ENCODE results near the gene IQCE. TPM values are rescaled to one million over a fixed set of nuclear protein-coding genes. Genes with fewer than 3 reads are reported as not detected.
A peak's percentile ranks its signal among the peaks of the same experiment; 100 is the strongest.

The IQCE gene, protein sequence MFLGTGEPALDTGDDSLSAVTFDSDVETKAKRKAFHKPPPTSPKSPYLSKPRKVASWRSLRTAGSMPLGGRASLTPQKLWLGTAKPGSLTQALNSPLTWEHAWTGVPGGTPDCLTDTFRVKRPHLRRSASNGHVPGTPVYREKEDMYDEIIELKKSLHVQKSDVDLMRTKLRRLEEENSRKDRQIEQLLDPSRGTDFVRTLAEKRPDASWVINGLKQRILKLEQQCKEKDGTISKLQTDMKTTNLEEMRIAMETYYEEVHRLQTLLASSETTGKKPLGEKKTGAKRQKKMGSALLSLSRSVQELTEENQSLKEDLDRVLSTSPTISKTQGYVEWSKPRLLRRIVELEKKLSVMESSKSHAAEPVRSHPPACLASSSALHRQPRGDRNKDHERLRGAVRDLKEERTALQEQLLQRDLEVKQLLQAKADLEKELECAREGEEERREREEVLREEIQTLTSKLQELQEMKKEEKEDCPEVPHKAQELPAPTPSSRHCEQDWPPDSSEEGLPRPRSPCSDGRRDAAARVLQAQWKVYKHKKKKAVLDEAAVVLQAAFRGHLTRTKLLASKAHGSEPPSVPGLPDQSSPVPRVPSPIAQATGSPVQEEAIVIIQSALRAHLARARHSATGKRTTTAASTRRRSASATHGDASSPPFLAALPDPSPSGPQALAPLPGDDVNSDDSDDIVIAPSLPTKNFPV
- total RNA-seq, result 10 to 100 TPM; 14.9 to 15.2 TPM

DNA sequence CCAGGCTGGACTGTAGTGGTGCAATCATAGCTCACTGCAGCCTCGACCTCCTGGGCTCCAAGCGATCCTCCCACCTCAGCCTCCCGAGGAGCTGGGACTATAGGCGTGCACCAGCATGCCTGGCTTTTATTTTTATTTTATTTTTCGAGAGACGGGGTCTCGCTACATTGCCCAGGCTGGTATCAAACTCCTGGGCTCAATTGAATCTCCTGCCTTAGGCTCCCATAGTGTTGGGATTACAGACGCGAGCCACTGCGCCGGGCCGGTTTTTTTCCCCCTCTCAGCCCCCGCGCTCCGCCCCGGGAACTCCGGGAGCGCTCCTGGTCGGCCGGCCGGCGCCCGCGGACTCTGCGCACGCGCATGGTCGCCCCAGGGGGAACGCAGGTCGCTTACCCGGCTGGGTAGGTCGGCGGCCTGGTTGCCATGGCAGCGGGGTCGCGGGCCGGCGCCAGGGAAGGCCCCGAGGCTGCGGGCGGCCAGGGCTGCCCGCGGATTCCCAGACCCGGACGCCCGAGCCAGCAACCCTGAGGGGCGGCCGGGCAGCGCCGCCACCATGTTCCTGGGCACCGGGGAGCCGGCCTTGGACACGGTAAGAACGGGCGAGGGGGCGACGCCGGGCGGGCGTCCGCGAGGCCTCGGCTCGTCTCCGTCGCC, at the start of gene IQCE:
Gene IQCE (plus strand): TSS at position 351 of the 654 bp plus-strand sequence. CDS start 203 bp downstream, at position 554.
- Mint-ChIP-seq H3K4me1 (peaks cover 36% of the 10 kb centered on the region), H3K36me3 (peaks cover 3% of the 10 kb centered on the region), H3K27ac (peak within 1 kb of the TSS; percentile 64), H3K9me3 (ENCODE audit: low read depth) (no peaks in the 10 kb centered on the region), H3K4me3 (peak within 1 kb of the TSS; percentile 76), H3K27me3 (no peaks in the 10 kb centered on the region)
- peak; percentile 46 for ATAC-seq
- CTCF ChIA-PET, result interaction anchor here (0.7 to 1.4 kb wide), 7 partner anchors 29 to 286 kb away, joined by 3 to 4 read pairs (median 3); no protein-coding TSS in a partner anchor
- DNase-seq, result peak; percentile 93

DNA sequence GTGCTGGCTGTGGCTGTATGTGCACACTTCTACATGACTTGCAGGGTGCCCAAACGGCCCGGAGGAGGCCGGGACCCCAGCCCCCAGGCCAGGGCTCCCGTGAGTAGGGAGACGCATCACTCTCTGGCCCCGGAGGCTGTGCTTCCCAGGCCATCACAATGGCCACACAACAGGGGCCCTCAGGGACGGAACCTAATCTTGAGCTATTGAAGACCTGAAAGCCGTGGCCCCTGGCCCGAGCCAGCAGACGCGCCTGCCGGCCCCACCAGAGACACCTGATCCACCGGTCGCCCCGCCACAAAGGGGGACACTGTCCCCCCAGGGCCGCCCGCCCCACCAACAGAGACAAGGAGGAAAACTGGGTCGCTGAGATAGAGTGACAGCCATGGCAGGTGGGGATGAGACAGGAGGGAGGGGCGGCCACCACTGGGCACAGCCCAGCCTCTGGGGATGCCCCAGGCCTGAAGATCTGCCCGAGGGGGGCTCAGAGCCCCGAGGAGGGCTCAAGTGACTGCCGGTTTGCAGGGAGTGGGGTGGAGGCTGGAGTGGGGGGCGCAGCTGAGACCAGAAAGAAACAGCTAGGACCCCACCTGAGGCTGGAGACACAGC, 49.4 kb upstream of the IQCE start:
- H3K4me1 Mint-ChIP-seq, result peaks cover 51% of the 10 kb centered on the region
- ATAC-seq, result no peak
- H3K4me3 Mint-ChIP-seq, result peak overlapping the region; percentile 50
- no peak for DNase-seq
- H3K27ac Mint-ChIP-seq, result peak overlapping the region; percentile 77
- CTCF ChIA-PET, result interaction anchor here (2.2 kb wide), 1 partner anchor 41 kb away, joined by 6 read pairs; no protein-coding TSS in a partner anchor
- H3K9me3 Mint-ChIP-seq (ENCODE audit: low read depth), result no peaks in the 10 kb centered on the region
- H3K36me3 Mint-ChIP-seq, result no peaks in the 10 kb centered on the region
- H3K27me3 Mint-ChIP-seq, result no peaks in the 10 kb centered on the region

DNA sequence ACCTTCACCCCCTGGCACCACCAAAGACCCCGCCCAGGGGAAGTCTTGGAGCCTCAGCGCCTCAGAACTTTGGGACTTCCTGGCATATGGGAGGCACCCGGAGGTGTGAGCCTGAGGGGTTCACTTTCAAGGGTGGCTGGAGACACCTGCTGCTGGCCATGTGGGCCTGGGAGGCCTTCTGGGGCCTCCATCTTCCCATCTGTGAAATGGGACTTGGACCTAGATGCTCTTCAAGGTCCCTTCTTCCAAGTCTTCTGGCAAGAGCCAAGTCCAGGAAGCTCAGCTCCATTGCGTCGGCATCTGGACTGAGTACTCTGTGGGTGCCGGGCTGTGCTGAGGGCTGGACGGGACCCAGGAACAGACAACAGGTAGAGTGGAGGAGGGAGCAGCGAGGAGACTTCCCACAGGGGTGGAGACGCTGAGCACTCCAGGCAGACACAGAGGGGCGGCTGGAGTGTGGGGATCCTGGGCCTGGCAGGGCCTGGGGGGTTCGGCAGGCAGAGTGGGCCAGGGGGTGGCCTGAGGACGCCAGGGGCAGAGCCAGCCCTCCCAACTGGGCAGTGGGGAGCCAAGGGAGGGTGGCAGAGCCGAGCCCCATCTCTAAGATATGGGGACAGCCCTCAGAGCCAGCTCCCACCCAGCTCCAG, 48.5 kb upstream of the IQCE start:
- CTCF ChIA-PET, result interaction anchor here (1.2 to 2.0 kb wide), 2 partner anchors 160 to 200 kb away, joined by 3 to 6 read pairs; no protein-coding TSS in a partner anchor
- Mint-ChIP-seq H3K4me3 (no peak overlapping the region), H3K36me3 (no peaks in the 10 kb centered on the region), H3K4me1 (peaks cover 51% of the 10 kb centered on the region), H3K27ac (peak overlapping the region; percentile 90), H3K27me3 (no peaks in the 10 kb centered on the region), H3K9me3 (ENCODE audit: low read depth) (no peaks in the 10 kb centered on the region)
- no peak for DNase-seq
- ATAC-seq, result no peak

DNA sequence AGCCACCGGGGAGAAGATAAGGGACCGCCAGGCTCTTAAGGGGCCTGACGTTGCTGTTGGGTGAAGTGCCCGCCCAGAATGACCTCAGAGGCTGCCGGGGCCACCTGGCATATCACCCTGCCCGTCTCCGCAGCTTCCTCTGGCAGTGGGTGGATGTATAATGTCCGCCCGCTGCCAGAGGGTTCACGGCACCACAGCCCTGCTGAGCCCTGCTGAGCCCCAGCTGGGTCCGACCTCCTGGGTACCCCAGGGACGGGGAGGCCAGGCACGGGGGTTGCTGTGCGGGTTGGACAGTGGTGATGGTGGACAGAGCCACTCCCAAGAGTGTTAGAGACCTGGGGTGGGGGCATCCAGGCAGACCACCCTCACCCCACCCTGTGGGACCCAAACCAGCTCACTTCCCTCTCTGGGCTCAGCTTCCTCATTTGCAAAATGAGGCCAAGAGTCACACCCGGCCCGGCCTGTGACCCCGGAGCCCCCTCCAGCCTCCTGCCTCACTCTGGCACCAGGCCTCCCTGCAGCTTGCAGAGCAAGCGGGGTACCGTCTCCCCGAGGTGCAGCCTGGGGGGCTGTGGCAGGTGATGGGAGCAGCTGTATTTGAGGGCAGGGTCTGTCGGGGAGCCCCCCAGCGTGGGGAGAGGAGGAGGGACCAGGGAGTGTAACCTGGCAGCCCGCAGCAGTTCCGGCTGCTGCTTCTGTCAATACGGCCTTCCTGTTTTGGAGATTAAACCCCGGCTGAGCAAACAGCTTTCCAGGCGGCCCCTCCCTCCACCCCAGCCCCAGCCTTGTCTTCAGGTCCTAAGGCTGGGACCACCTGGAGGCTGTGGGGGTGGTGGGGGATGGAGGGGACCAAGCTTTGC, 47.6 kb upstream of the IQCE start:
- peak; percentile 43 for ATAC-seq
- H3K9me3 Mint-ChIP-seq (ENCODE audit: low read depth), result no peaks in the 10 kb centered on the region
- H3K4me1 Mint-ChIP-seq, result peaks cover 51% of the 10 kb centered on the region
- peak; percentile 67 for DNase-seq
- H3K27me3 Mint-ChIP-seq, result no peaks in the 10 kb centered on the region
- peak overlapping the region; percentile 52 for H3K4me3 Mint-ChIP-seq
- peak overlapping the region; percentile 90 for H3K27ac Mint-ChIP-seq
- CTCF ChIA-PET, result interaction anchor here (1.2 to 2.0 kb wide), 2 partner anchors 160 to 199 kb away, joined by 3 to 6 read pairs; no protein-coding TSS in a partner anchor
- H3K36me3 Mint-ChIP-seq, result no peaks in the 10 kb centered on the region

DNA sequence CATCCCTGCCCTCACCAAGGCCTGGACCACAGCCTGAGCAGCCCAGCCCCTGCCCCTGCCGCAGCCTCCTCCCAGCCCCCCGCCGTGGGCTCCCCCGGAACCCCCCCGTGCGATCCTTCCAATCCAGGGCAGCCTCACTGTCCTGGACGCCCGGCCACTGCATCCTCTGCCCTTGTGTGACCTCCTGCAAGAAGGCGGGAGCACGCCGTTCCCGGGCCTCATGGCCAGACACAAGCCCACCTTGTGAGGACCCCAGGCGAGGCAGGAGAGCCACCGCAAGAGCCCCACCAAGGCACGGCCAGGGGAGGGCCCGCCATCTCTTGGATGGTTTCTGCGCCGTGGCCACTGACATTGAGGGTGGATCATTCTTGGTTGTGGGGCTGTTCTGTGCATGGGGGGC, 47.0 kb upstream of the IQCE start:
- Mint-ChIP-seq H3K4me1 (peaks cover 51% of the 10 kb centered on the region), H3K36me3 (no peaks in the 10 kb centered on the region), H3K9me3 (ENCODE audit: low read depth) (no peaks in the 10 kb centered on the region), H3K27ac (peak overlapping the region; percentile 90), H3K4me3 (peak overlapping the region; percentile 19), H3K27me3 (no peaks in the 10 kb centered on the region)
- ATAC-seq, result no peak
- no peak for DNase-seq
- CTCF ChIA-PET, result interaction anchor here (2.0 kb wide), 1 partner anchor 198 kb away, joined by 6 read pairs; no protein-coding TSS in a partner anchor

DNA sequence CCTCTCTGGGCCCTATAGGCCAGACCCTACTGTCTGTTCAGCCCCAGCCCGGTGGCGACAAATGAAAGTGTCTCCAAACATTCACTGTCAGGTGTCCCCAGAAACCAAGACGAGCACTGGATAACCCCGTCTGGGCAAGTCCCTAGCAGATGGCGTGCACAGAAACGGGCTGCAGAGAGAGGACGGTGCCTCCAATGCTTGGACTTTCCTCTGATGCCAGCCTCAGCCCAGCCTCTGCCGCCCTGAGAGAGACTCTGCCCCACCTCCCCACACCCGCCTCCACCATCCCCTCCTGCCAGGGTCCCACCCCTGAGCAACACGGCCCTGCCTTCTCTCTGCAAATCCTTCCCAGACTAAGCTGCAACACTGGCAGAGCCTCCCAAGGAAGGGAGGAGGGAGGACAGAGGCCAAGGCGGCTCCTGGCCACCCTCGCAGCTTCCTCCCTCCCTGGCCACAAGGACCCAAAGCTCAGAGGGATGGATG, 46.6 kb upstream of the IQCE start:
- H3K36me3 Mint-ChIP-seq, result no peaks in the 10 kb centered on the region
- CTCF ChIA-PET, result interaction anchor here (2.0 kb wide), 1 partner anchor 198 kb away, joined by 6 read pairs; no protein-coding TSS in a partner anchor
- peak overlapping the region; percentile 90 for H3K27ac Mint-ChIP-seq
- no peaks in the 10 kb centered on the region for H3K9me3 Mint-ChIP-seq (ENCODE audit: low read depth)
- DNase-seq (no peak), ATAC-seq (no peak)
- H3K4me1 Mint-ChIP-seq, result peaks cover 51% of the 10 kb centered on the region
- H3K4me3 Mint-ChIP-seq, result peak overlapping the region; percentile 19
- H3K27me3 Mint-ChIP-seq, result no peaks in the 10 kb centered on the region

DNA sequence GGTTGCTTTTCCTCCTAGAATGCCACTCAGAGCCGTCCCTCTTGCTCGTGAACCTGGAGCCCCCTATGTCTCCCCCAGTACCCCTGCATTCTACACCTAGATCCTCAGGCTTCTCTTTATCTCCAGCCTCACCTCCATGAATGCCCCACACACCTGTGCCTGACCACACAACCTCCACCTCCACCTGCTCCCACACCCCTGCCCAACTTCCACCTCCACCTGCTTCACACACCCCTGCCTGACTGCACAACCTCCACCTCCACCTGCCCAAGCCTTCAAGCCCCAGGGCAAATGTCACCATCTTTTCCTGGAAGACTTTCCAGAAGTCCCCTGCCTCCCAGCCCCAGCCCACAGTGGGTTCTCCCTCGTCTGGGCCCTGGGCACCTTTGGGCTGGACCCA, 46.1 kb upstream of the IQCE start:
- Mint-ChIP-seq H3K36me3 (no peaks in the 10 kb centered on the region), H3K27ac (peak overlapping the region; percentile 90), H3K4me3 (no peak overlapping the region), H3K27me3 (peaks cover 4% of the 10 kb centered on the region), H3K9me3 (ENCODE audit: low read depth) (no peaks in the 10 kb centered on the region), H3K4me1 (peaks cover 53% of the 10 kb centered on the region)
- ATAC-seq, result no peak
- no peak for DNase-seq
- CTCF ChIA-PET, result no interaction called here

DNA sequence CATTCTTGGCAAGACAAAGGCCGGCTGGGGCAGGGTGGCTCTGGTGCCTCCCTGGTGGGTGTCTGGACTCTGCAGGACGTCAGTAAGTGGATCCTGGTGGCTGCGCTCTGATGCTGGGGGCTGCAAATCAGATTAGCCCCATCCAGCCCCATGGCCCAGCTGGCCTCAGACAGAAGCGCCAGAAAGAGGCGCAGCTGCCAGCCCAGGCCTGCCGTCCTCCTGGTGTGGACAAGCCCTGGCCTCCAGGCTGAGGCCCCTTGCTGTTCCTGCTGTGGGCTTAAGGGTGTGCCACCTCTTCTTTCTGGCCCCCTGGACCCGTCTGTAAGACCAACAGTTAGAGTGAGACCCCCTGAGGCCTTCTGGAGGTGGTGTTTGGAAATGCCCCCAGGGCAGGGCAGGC, 45.1 kb upstream of the IQCE start:
- CTCF ChIA-PET, result no interaction called here
- no peak for ATAC-seq
- Mint-ChIP-seq H3K27ac (no peak overlapping the region), H3K4me1 (peaks cover 51% of the 10 kb centered on the region), H3K36me3 (no peaks in the 10 kb centered on the region), H3K4me3 (no peak overlapping the region), H3K27me3 (peaks cover 4% of the 10 kb centered on the region), H3K9me3 (ENCODE audit: low read depth) (no peaks in the 10 kb centered on the region)
- no peak for DNase-seq

DNA sequence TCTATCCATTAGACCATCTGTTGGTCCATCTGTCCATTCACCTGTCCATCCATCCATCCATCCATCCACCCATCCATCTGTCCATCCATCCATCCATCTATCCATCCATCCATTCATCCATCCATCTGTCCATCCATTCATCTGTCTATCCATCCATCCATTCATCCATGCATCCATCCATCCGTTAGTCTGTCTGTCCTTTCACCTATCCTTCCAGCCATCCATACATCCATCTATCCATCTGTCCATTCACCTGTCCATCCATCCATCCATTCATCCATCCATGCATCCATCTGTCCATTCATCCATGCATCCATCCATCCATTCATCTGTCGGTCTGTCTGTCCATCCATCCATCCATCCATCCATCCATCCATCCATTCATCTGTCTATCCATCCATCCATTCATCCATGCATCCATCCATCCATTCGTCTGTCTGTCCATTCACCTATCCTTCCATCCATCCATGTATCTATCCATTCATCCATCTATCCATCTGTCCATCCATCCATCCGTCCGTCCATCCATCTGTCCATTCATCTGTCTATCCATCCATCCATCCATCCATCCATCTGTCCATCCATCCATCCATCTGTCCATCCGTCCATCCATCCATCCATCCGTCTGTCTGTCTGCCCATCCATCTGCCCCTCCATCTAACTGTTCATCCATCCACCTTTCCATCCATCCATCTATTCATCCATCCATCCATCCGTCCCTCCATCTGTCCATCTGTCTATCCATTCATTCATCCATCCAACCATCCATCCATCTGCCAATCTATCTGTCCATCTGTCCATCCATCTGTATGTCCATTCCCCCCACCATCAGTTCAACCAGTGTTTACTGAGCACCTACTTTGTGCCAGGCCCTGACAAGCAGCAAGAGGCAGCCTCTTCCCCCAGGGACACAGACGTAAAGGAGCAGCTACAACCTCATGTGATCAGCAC, 44.0 kb upstream of the IQCE start:
- H3K27me3 Mint-ChIP-seq, result peaks cover 4% of the 10 kb centered on the region
- ATAC-seq, result no peak
- no peak for DNase-seq
- H3K27ac Mint-ChIP-seq, result no peak overlapping the region
- CTCF ChIA-PET, result no interaction called here
- H3K4me3 Mint-ChIP-seq, result no peak overlapping the region
- H3K36me3 Mint-ChIP-seq, result no peaks in the 10 kb centered on the region
- H3K4me1 Mint-ChIP-seq, result peaks cover 44% of the 10 kb centered on the region
- H3K9me3 Mint-ChIP-seq (ENCODE audit: low read depth), result no peaks in the 10 kb centered on the region

DNA sequence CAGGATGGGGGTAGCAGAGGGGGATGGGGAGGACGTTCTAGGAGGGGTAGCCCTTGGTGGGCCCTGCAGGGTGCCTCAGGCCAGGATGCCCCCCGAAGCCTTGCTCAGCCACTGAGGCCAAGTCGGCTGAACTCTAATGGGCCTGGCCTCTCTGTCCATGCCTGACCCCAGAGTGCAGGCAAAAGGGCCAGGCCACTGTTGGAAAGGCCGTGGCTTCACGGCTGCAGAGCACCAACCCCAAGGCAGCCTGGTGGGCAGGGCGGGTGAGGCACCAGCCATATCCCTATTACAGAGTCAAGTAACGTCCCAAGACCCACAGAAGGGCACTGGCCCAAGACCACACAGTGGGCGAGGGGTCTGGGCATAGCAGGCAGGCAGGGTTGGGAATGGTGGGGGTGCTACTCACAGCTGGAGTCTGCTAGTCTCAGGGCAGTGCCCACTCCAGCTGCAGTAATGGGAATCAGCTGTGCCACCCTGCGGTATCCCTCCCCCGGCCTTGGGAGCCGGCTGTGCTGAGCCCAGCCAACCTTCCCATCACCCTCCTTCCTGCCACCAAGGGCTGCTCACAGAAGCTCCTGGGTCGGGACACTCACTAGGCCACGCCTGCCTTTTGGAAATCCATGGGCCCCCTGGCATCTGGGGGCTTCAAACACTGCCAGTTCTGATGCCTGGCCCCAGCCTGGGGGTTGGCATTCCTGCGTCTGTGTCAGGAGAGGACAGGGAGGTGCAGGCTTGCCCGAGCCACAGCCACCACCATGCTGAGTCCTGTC, 43.2 kb upstream of the IQCE start:
- H3K4me1 Mint-ChIP-seq, result peaks cover 36% of the 10 kb centered on the region

More for the DNA sequence above, 43.2 kb upstream of the IQCE start:
- CTCF ChIA-PET, result interaction anchor here (1.0 kb wide), 1 partner anchor 14 kb away, joined by 3 read pairs; no protein-coding TSS in a partner anchor
- Mint-ChIP-seq H3K4me3 (no peak overlapping the region), H3K27ac (no peak overlapping the region), H3K36me3 (no peaks in the 10 kb centered on the region), H3K27me3 (peaks cover 4% of the 10 kb centered on the region), H3K9me3 (ENCODE audit: low read depth) (no peaks in the 10 kb centered on the region)
- ATAC-seq (no peak), DNase-seq (no peak)

Data from activated CD8-positive, alpha-beta memory T cell treated with anti-CD3 and anti-CD28 coated beads, Interleukin-2, amount 10 ng/mL, durations not matched to agents 7 days and 5 days (primary cell).